Panc1 (cell line): Measurements from ENCODE around the gene MACROD2.

Experiments
- POLR2AphosphoS5 ChIP-seq: IDR thresholded peaks from 2 replicates; pipeline ENCODE4 v1.6.1; 2012; ENCODE audit warnings: mild to moderate bottlenecking, low read depth, low read length, moderate library complexity
- TF ChIP-seq, protein P1 (sequence below): fragments of 450-650 bp; IDR thresholded peaks from 2 replicates; pipeline ENCODE4 v1.5.1; 2017; ENCODE audit warnings: mild to moderate bottlenecking

DNA sequence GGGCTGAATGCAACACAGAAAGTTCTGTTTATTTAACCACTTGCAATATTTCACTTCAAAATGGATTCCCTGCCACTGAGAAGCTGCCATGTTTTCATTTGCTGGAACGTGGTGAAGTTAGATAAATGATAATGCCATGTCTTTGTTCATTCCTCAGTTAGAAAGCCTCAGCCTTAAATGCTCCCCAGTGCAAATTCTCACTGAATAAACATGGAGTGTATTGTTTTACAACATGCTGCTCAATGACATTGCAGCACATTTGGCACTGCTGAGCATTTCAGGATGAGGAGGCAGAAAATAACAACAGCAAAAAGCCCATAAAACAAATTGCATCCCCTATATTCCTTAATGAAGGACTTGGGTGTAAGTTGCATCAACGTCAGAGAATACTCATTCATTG, 1255.9 kb downstream of the MACROD2 start:
- TF ChIP-seq, protein P1, sequence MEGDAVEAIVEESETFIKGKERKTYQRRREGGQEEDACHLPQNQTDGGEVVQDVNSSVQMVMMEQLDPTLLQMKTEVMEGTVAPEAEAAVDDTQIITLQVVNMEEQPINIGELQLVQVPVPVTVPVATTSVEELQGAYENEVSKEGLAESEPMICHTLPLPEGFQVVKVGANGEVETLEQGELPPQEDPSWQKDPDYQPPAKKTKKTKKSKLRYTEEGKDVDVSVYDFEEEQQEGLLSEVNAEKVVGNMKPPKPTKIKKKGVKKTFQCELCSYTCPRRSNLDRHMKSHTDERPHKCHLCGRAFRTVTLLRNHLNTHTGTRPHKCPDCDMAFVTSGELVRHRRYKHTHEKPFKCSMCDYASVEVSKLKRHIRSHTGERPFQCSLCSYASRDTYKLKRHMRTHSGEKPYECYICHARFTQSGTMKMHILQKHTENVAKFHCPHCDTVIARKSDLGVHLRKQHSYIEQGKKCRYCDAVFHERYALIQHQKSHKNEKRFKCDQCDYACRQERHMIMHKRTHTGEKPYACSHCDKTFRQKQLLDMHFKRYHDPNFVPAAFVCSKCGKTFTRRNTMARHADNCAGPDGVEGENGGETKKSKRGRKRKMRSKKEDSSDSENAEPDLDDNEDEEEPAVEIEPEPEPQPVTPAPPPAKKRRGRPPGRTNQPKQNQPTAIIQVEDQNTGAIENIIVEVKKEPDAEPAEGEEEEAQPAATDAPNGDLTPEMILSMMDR: no peak
- TF ChIP-seq POLR2AphosphoS5: no peak
